ENCODE results near the gene UBFD1. TPM values are rescaled to one million over a fixed set of nuclear protein-coding genes. Genes with fewer than 3 reads are reported as not detected.
"Not testable (repeated sequence)": the region's sequence is repeated elsewhere in the genome, so short reads cannot be mapped to it uniquely, and the experiment has no call there.

Gene UBFD1
- total RNA-seq, 1 donor from 2014 or later, result 42.7 TPM

DNA sequence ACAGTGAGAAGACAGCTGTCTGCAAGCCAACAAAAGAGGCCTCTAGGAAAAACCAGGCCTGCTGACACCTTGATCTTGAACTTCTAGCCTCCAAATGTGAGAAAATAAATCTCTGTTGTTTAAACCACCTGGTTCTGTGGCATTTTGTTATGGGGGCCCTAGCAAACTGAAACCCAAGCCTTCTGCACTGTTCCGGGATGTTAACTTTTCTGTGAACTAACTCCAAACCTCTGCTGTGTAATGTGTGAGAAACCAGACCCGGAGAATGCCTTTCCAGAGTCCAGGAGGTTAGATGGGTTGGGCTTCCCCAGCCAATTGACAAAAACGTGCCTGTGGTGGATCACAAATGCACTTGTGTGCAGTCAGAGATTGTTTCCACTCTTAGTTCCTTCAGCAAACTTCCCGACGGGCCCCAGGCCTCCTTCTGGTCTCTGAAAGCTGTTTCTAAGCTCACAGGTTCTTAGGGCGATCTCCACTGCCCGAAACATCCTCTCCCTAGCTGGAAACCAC is 33.6 kb upstream of the UBFD1 start:
- intact Hi-C loops (cut with micrococcal nuclease), result no loop called here

DNA sequence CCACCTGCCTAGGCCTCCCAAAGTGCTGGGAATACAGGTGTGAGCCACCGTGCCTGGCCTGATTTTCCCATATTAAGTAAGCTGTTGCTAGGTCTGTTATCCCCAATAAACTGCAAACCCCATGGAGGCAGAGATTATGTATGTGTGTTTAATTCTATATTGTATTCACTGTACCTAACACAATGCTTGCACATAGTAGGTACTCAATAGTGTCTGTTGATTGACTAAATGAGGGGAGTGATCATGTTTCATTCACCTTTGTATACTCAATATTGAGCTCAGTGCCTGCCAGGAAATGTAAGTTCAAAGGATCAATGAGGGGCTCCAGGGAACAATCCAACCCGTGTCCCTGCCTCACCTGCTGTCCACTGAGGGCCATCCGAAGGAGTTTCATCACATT is 32.6 kb upstream of the UBFD1 start:
- intact Hi-C loops (cut with micrococcal nuclease), result no loop called here

DNA sequence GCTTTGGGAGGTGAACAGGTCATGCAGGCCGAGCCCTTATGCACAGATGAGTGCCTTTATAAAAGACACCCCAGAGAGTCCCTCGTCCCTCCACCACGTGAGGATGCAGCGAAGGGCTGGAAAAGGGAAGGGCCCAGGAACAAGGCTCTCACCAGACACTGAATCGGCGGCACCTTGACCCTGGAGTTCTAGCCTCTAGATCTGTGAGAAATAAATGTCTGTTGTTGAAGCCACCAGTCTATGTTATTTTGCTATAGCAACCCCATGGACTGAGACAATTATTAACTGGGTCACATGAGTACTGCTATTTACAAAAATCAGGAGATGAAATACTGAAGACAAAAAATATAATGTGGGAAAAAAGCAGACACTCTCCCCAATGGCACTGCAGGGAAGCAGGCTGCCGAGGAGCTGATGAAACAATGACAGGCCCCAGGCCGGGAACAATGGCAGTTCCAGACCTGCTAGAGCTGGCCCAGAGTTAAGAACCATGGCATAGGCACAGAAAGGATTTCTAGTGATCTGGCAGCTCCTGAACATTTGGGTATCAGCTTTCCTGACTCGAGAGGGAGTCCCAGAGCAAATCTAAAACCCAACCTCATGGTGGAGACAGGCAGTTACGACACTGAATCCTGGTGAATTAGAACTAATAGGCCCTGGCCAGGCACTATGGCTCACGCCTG is 29.4 kb upstream of the UBFD1 start:
- intact Hi-C loops (cut with micrococcal nuclease), result no loop called here

DNA sequence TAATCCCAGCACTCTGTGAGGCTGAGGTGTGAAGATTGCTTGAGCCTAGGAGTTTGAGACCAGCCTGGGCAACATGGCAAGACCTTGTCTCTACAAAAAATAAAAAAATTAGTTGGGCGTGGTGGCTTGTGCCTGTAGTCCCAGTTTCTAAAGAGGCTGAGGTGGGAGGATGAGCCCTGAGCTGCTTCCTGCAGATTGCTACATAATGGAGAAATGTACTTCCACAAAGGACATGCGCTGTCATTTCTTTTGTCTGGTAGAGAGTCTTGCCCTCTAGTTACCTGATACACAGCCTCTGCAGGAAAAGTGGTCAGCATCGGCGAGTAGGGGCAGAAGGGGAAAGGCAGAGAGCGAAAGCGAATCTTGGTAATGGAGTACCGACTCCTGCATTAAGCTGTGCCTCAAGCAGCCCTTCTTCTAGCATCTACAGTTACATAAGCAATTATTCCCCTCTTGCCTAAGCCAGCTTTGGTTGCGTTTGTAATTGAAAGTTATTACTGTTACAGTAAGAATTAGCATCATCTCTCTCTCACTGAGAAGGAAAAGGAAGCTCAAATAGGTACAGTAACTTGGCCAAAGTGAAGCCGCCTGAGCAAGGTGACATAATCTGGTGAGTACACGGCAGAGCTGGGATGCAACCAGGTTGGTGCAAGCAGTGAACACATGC is 28.8 kb upstream of the UBFD1 start:
- intact Hi-C loops (cut with micrococcal nuclease), result no loop called here

DNA sequence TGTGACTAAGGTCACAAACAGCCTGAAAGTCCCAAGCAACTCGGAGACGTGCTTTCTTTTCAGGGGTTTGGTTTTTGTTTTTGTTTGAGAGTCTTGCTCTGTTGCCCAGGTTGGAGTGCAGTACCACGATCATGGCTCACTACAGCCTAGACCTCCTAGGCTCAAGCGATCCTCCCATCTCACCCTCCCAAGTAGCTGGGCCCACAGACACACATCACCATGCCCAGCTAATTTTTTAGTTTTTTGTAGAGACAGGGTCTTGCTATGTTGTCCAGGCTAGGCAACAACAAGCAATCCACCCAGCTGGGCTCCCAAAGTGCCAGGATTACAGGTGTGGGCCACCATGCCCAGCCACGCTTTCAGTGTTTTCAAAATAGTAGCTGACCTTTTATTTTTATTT is 27.5 kb upstream of the UBFD1 start:
- intact Hi-C loops (cut with micrococcal nuclease), result no loop called here

DNA sequence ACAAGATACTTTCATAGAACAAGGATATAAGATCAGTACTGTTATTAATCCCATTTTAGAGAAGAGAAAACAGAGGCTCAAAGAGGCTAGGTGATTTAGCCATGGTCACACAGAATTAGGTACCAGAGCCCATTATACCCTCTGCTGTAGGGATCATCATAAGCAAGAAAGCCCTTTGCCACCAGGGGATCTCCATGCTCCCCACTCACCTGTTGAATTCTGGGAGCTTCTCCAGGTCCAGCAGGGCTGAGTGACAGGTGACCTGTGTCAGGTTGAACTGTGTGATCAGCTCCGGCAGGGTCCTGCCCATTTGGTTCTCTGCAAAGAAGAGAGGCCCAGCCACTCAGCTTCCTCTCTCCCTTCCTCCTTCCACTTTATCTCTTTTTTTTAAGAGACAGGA is 25.1 kb upstream of the UBFD1 start:
- intact Hi-C loops (cut with micrococcal nuclease), result no loop called here

DNA sequence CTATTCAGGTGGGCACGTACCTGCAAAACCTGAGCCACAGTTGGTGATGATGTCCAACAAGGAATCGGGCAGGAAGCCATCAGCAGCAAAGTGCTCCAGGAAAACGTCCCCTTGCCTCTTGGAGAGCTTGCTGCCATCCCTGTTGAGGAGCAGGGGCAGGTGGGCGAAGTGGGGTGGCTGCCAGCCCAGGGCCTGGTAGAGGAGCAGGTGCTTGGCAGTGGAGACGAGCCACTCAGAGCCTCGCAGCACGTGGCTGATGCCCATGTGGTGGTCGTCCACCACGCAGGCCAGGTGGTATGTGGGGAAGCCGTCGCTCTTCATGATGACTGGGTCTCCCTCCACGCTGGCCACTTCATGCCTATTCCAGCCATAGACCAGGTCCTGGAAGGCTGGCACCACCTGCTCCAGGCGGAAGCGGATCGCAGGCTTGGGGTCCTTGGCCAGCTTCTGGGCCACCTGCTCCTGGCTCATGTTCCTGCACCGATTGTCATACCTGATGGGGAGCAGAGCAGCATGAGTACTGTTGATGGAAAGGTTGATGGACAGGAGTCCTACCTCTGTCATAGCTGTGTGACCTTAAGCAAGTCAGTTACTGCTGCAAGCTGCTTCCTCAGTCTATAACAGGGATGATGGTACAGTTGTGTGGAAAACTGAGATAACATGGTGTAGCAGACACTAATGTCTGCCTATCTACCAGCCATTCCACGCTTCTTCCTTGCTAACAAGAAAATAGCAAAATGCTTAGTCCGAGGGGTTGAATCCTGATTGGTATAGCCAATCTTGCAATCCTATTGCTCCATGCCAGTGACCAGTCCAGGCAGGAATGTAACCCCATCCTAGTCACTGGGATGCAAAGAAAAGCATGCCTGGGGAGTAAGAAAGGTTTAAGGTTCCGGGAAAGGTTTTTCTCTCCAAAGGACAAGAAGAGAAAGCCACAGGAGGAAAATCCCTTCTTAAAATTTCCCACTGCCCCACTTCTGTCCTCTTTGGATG is 22.4 kb upstream of the UBFD1 start:
- intact Hi-C loops (cut with micrococcal nuclease), result no loop called here

DNA sequence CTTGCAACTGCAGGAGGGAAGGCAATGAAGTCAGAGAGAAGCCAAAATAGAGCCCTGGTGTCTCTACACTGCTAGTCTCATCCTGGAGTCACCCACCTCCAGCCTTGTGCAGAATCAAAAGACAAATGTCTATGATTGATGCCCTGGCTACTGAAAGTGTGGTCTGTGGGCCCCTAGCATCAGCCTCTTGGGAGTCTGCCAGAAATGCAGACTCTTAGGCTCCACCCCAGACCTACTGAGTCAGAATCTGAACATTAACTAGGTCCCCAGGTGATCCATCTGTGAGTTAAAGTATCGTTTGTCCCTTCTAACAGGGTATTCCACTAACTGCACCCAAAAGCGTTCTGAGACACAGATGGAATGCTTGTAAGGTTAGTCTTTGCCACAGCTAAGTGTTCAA is 21.6 kb upstream of the UBFD1 start:
- intact Hi-C loops (cut with micrococcal nuclease), result no loop called here

DNA sequence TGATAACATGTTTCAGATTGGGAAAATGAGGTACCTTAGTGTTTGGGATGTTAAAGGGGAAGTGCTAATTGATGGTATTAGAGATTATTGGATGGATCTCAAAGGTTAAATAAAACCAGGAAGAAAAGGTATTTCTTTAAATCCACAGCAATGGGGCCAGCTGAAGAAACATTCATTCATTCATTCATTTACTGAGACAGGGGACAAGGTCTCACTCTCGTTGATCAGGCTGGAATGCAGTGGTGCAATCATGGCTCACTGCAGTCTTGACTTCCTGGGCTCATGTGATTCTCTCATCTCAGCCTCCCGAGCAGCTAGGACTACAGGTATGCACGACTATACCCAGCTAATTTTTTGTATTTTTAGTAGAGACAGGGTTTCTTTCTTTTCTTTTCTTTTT is 20.1 kb upstream of the UBFD1 start:
- intact Hi-C loops (cut with micrococcal nuclease), result no loop called here

DNA sequence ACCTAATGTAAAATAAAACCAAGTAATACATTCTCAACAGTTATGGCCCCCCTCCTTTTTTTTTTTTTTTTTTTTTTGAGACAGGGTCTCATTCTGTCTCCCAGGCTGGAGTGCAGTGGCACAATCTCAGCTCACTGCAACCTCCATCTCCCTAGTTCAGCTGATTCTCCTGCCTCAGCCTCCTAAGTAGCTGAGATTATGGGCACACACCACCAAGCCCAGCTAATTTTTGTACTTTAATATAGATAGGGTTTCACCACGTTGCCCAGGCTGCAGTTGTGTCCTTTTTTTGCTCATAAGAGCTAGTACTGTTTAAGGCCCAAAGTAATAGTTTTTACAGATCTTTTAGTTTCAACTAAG is 18.6 kb upstream of the UBFD1 start:
- intact Hi-C loops (cut with micrococcal nuclease), result no loop called here

DNA sequence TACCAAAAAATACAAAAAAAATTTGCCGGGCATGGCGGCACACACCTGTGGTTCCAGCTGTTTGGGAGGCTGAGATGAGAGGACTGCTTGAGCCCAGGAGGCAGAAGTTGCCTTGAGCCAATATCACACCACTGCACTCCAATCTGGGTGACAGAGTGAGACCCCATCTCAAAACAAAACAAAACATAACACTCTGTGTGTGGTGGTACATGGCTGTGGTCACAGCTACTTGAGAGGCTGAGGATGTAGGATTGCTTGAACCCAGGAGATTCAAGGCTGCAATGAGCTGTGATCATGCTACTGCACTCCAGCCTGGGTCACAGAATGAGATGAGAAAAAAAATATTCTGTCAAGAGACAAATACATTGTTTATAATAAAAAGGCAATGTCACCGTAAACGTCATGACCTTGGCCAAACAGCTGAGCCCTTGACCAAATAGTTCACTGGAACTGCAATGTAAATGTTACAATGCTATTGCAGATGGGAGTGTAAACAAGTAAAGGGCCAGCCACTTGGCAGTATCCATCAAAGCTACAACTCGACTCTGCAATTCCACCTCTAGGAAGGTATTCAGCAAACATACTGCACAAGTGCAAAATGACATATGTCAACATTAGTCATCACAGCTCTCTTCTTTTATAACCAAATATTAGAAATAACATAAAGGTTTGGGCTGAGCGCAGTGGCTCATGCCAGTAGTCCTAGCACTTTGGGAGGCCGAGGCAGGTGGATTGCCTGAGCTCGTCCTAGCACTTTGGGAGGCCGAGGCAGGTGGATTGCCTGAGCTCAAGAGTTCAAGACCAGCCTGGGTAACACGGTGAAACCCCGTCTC is 17.3 kb upstream of the UBFD1 start:
- intact Hi-C loops (cut with micrococcal nuclease), result no loop called here

DNA sequence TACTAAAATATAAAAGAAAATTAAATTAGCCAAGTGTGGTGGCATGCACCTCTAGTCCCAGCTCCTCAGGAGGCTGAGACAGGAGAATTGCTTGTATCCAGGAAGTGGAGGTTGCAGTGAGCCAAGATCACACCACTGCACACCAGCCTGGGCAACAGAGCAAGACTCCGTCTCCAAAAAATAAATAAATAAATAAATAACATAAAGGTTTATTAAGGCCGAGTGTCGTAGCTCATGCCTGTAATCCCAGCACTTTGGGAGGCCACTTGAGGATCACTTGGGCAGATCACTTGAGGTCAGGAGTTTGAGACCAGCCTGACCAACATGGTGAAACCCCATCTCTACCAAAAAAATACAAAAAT is 16.7 kb upstream of the UBFD1 start:
- intact Hi-C loops (cut with micrococcal nuclease), result not testable (repeated sequence)

DNA sequence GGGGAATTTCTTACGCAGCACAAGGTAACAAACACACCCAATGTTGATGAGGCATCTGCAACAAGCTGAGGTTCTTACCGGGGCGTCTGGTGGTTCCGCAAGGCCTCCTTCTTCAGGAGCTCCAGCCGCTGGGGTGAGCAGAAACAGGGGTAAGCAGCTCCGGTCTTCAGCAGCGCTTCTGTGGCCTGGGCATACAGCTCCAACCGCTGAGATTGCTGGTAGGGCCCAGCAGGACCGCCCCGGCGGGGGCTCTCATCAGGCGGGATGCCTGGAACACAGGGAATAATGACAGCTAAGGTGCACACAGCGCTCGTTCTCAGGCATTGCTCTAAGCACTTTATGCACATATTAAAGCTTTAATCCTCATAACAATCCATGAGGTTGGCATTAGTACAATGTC is 13.1 kb upstream of the UBFD1 start:
- intact Hi-C loops (cut with micrococcal nuclease), result no loop called here

DNA sequence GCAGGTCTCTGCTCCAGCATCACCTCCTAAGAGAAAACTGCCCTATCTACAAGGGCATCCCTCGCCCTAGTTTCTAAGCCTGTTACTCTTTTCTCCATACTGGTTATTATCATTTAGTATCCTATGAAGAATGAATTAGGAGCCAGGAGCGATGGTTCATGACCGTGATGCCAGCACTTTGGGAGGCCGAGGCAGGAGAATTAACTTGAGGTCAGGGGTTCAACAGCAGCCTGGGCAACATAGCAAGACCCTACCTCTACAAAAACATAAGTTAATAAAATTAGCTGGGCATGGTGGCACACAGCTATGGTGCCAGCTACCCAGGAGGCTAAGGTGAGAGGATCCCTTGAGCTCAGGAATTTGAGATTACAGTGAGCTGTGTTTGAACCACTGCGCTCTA is 7.6 kb upstream of the UBFD1 start:
- intact Hi-C loops (cut with micrococcal nuclease), result no loop called here

DNA sequence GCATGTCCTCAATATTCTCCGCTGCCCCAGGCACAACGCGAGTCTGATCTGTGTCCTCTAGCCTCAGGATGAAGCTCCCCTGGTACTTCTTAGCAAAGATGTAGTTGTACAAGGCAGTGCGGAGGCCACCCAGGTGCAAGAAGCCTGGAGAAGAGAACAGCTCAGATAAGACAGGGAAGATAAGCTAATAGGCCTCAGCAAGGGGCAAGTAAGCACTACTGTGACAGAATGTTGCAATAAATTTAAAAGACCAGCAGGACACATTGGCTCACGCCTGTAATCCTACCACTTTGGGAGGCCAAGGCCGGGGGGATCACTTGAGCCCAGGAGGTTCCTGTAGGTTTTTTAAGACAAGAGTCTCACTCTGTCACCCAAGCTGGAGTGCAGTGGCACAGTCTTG is 5.4 kb upstream of the UBFD1 start:
- intact Hi-C loops (cut with micrococcal nuclease), result no loop called here

DNA sequence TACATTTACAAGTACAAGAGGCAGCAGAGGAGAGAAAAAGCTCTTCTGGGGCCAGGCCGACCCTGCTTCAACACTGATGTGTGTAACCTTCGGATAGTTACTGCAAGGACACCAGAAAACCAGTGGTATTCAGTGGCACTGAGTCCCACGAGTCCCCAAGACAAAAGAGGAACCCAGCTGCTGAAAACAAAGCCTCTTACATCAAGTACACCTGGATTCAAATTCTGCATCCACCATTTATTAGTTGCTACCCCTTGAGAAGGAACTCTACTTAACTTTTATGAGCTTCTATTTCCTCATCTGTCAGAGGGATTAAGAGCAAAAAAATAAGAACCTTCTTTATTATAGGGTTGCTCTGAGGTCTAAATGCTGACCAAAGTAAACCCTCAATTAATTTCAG is 3.0 kb upstream of the UBFD1 start:
- intact Hi-C loops (cut with micrococcal nuclease), result no loop called here

DNA sequence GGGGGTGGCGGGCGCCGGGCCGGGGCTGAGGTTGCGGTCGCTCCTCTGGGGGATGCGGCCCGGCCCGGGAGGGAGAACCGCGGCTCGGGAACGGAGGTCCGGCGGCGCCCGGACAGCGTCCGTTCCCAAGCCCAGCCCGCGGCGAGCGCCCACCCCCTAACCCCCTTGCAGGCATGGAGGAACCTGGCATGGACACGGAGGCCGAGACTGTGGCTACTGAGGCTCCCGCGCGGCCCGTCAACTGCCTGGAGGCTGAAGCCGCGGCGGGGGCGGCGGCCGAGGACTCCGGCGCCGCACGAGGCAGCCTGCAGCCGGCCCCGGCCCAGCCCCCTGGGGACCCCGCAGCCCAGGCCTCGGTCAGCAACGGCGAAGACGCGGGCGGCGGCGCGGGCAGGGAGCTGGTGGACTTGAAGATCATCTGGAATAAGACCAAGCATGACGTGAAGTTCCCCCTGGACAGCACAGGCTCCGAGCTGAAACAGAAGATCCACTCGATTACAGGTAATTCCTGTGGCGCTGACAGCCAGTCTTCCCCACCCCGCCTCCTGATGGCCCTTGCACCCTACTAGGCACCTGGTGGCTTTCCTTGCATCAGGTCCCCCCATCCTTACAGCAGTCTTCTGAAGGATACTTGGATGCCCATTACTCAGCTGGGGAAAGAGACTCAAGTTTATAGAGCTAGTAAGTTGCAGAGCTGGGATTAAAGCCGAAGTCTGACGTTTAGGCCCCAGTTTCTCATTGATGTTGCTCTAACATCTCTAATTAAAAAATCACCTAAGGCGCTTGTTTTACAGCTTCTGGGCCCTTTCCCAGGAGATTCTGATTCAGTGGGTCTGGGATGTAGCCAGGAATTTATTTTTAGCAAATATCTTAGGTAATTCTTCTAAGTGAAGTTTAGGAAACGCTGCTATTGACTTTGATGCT is 514 bp downstream of the UBFD1 start:
- intact Hi-C loops (cut with micrococcal nuclease), result loop anchor here (1.0 to 2.0 kb wide), 6 partner anchors 38 to 120 kb away; partner anchors contain the start of genes COG7, DCTN5, GGA2 and NDUFAB1

DNA sequence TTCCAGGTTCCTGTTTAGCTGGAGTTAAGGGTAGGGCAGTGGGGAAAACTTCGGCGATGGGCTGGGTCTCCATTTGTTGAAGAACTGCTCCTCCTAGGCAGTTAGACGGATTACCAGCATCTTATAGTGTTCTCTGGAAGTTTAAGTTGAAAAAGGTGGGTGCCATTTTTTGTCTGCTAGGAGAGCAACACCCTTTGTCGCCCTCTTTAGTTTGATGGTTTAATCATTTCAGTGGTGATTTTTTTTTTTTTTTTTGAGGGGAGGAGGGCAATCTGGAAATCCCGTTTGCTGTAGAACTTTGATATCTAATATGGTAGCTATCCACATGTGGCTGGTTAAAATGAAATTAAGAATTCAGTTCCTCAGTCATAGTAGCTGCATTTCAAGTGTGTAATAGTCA is 4.1 kb downstream of the UBFD1 start:
- intact Hi-C loops (cut with micrococcal nuclease), result no loop called here

DNA sequence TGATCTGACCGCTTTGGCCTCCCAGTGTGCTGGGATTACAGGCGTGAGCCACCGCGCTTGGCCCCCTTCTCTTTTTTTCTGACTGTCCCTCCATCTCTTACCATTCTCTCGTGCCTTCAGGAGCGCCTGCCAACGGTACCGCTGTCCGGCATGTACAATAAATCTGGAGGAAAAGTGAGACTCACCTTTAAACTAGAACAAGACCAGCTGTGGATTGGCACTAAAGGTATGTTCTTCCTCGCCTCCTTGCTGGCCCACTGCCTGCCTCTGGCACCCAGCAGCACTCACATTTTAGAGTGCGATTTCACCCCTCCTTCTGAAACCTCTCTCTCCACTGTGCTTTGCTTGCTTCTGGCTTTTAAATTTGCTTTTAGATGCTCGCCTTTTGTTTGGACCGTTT is 5.0 kb downstream of the UBFD1 start:
- intact Hi-C loops (cut with micrococcal nuclease), result no loop called here

DNA sequence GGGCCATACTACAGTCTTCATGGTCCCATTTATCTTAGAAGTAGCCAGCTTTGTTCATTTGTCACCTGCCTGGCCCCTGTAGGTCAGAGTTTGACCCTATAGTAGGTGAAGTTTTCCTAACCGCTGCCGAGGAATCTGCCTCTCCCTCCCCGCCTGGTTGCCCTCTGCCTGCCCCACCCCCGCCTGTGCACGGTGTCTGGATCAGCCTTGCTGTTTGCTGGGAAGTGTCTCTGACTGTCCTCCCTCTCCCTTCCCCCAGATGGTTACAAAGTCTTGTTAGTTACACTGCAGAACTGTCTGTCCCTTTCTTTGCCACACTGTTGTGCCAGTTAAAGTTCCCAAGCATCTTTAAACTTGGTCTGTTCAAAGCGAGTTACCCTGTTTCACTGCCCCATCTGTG is 5.7 kb downstream of the UBFD1 start:
- intact Hi-C loops (cut with micrococcal nuclease), result no loop called here

All from T-helper 2 cell treated with Interferon-gamma antibody and Interleukin-4, amounts not matched to agents 100 ng/mL and 5 ng/mL, for 36 hours (primary cell).